ENCODE results near the gene VARS2.

- TF ChIP-seq POLR2AphosphoS5 (IDR thresholded peaks at IDR 0.05) (no peak), POLR2A (IDR thresholded peaks at IDR 0.05) (no peak), CTCF (IDR thresholded peaks at IDR 0.05) (no peak), EP300 (IDR thresholded peaks at IDR 0.05; ENCODE audit: low read depth) (no peak)
These were observed 49.7 kb upstream of the VARS2 start for GRCh38 chr6:30864325-30864724.
